RWPE2 (cell line): ENCODE results near the gene COL4A1.

Experiments
- ATAC-seq: fragments of 200-7000 bp; cut with Tn5 transposase; 3 replicates; pipeline ENCODE4 v1.9.1; 2021; ENCODE audit warnings: low read depth
- DNase-seq: peaks from one replicate; pipeline ENCODE4 v3.0.0-alpha.2; 2020; ENCODE audit warnings: low spot score
- H3K27ac ChIP-seq: fragments of 450-650 bp; 2 replicates; pipeline ENCODE4 v1.5.1; 2017; ENCODE audit warnings: mild to moderate bottlenecking; ENCODE audit not compliant: poor library complexity, severe bottlenecking
- H3K27me3 ChIP-seq: fragments of 250-450 bp; sonication (Bioruptor Pico); 2 replicates; pipeline ENCODE4 v1.5.1; 2021; ENCODE audit warnings: mild to moderate bottlenecking, moderate library complexity; ENCODE audit not compliant: insufficient read depth, poor library complexity, severe bottlenecking
- H3K36me3 ChIP-seq: fragments of 250-450 bp; sonication (Bioruptor Pico); 2 replicates; pipeline ENCODE4 v1.5.1; 2020; ENCODE audit warnings: low read depth, mild to moderate bottlenecking, moderate library complexity
- H3K4me1 ChIP-seq: fragments of 250-450 bp; sonication (Bioruptor Pico); 2 replicates; pipeline ENCODE4 v1.5.1; 2021; ENCODE audit warnings: mild to moderate bottlenecking, moderate library complexity; ENCODE audit not compliant: insufficient read depth, poor library complexity, severe bottlenecking
- H3K4me3 ChIP-seq: fragments of 250-450 bp; sonication (Bioruptor Pico); 2 replicates; pipeline ENCODE4 v1.5.1; 2021; ENCODE audit warnings: mild to moderate bottlenecking, moderate library complexity; ENCODE audit not compliant: severe bottlenecking
- H3K9me3 ChIP-seq: fragments of 250-450 bp; sonication (Bioruptor Pico); 2 replicates; pipeline ENCODE4 v1.5.1; 2021; ENCODE audit warnings: mild to moderate bottlenecking, moderate library complexity; ENCODE audit not compliant: severe bottlenecking
- CTCF ChIP-seq: fragments of 450-650 bp; IDR thresholded peaks from one replicate; pipeline ENCODE4 v1.5.1; 2017; ENCODE audit warnings: mild to moderate bottlenecking, moderate library complexity; ENCODE audit not compliant: poor library complexity, severe bottlenecking

COL4A1 gene

DNA sequence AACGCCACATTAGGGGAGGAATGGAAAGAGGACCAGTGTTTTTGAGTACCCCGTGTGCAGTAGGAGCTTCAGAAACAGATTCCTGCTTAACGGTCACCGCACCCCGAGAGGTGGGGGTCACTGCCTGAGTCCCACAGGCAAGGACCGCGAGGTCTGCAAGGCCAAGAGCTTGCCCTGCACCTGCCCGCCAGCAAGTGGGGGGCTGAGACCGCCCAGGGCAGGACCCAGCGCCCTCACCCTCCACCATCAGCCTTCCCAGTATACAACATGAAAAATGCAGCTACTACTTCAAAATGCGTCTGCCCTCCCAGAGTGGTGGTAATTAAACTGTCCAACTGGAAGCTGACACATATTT is 44.9 kb downstream of the COL4A1 start:
- Histone ChIP-seq H3K4me1 (peaks cover 30% of the 10 kb centered on the region), H3K36me3 (no peaks in the 10 kb centered on the region; the same call in 1 of the 2 replicates), H3K9me3 (no peaks in the 10 kb centered on the region), H3K27me3 (no peaks in the 10 kb centered on the region), H3K4me3 (no peak overlapping the region), H3K27ac (peak overlapping the region; percentile 76)
- ATAC-seq (no peak), DNase-seq (no peak)
- no peak for TF ChIP-seq CTCF

- ATAC-seq = peak; percentile 67
- Histone ChIP-seq H3K4me1 (peaks cover 36% of the 10 kb centered on the region), H3K27ac (peak overlapping the region; percentile 76), H3K27me3 (no peaks in the 10 kb centered on the region), H3K4me3 (no peak overlapping the region), H3K9me3 (no peaks in the 10 kb centered on the region), H3K36me3 (no peaks in the 10 kb centered on the region; the same call in 1 of the 2 replicates)
- TF ChIP-seq CTCF = no peak
- no peak for DNase-seq
These were observed 45.5 kb downstream of the COL4A1 start for GRCh38 chr13:110261166-110262081.

GRCh38 chr13:110259651-110260050 is 47.3 kb downstream of the COL4A1 start:
- no peaks in the 10 kb centered on the region; the same call in 1 of the 2 replicates for H3K36me3 ChIP-seq
- TF ChIP-seq CTCF = no peak
- DNase-seq (no peak), ATAC-seq (no peak; the same call in 2 of the 3 replicates)
- no peaks in the 10 kb centered on the region for H3K27me3 ChIP-seq
- H3K4me1 ChIP-seq = peaks cover 42% of the 10 kb centered on the region
- no peak overlapping the region for H3K4me3 ChIP-seq
- H3K27ac ChIP-seq = peak overlapping the region; percentile 76
- no peaks in the 10 kb centered on the region for H3K9me3 ChIP-seq

- TF ChIP-seq CTCF = no peak
- H3K4me3 ChIP-seq = no peak overlapping the region
- no peak for DNase-seq
- peak; percentile 40 for ATAC-seq
- no peaks in the 10 kb centered on the region for H3K27me3 ChIP-seq
- H3K27ac ChIP-seq = peak overlapping the region; percentile 76
- peaks cover 42% of the 10 kb centered on the region for H3K4me1 ChIP-seq
- H3K9me3 ChIP-seq = no peaks in the 10 kb centered on the region
- H3K36me3 ChIP-seq = no peaks in the 10 kb centered on the region; the same call in 1 of the 2 replicates
These were observed 47.9 kb downstream of the COL4A1 start for GRCh38 chr13:110258876-110259631.
